DMS53 treated with DMSO at 0.1 percent for 48 hours (cell line): ENCODE measurements around the gene OR51M1.

Experiments
- DNase-seq: peaks from one replicate; lab custom pipeline; 2025; ENCODE audit not compliant: unreplicated experiment; lab: John Stamatoyannopoulos, UW

The OR51M1 gene

GRCh38 chr11:5384335-5384734 is 723 bp downstream of the OR51M1 start:
- DNase-seq, result no peak

GRCh38 chr11:5390210-5390609 is 6.6 kb downstream of the OR51M1 start:
- no peak for DNase-seq

GRCh38 chr11:5394091-5394490 is 10.5 kb downstream of the OR51M1 start:
- no peak for DNase-seq

DNA sequence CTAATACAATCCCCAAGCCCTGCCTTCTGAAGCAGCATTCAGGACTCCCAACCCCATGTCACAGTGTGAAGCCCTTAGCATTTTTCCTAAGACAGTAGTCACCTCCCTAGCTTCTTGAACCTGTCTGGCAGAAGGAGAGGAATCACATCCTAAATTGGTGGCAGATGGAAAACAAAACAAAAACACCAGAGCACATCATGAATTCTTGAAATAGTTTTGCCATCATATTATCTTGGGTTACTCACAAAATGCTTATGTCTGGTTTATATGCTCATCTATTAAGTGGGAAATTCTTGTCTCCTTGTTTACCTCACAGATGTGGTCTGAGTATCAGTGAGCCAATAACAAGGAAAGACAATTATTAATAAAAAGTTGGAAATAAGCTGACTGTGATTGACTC is 15.3 kb downstream of the OR51M1 start:
- DNase-seq, result no peak

DNA sequence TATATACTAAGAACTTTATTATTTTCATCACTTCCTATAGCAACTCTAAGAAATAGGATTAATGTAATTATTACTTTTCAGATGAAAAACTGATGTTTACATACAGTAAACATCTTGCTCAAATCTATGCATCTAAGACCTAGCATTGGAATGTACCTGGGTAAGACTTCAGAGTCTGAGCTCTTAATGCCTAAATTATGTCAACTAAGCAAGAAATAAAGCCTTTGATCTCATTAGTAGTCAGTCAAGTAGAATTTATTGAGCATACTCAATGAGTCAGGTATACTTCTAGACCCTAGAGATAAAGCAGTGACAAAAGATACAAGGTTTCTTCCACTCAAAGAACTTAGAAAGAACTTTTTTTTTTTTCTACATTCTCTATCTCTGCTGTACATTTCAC is 21.6 kb downstream of the OR51M1 start:
- no peak for DNase-seq

DNA sequence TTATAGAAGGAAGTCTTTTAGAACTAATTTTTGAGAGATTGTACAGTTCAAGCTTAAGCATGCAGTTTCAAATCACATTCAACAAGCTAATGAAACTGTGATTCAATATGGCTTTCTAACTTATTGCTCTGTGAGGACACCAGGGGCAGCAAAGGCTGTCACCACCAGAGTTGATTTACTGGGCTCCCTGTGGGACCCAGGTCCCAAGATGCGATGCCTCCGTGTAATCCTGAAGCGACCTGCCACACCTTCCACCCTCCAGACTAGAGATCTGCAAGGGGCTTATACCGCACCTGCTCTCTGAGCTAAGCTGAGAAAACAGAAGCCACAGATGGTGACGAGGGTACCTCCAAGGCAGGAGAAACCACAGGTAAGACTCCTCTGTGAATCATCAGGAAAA is 37.4 kb downstream of the OR51M1 start:
- no peak for DNase-seq

GRCh38 chr11:5421811-5422210 is 38.2 kb downstream of the OR51M1 start, which contains the start of gene OR51Q1:
TSS of gene OR51Q1 (plus strand) at chr11:5422111. CDS start at chr11:5422201, 90 bp downstream.
- DNase-seq, result no peak

GRCh38 chr11:5423131-5423530 is 39.5 kb downstream of the OR51M1 start:
- no peak for DNase-seq

GRCh38 chr11:5441414-5441813 is 57.8 kb downstream of the OR51M1 start, which contains the start of gene OR51I1:
TSS of gene OR51I1 (minus strand) at chr11:5441514. CDS start at chr11:5441514, 0 bp downstream.
- DNase-seq, result no peak
